Parathyroid adenoma (tissue), 2 donors: ENCODE data around the gene HDAC4.

Source experiments
- H2AFZ ChIP-seq: fragments of 300-600 bp; sonication (generic); one replicate; pipeline ENCODE4 v1.7.0; 2017; ENCODE audit warnings: antibody characterized with exemption, mild to moderate bottlenecking
- H3K27ac ChIP-seq: fragments of 300-600 bp; sonication (generic); one replicate; pipeline ENCODE4 v1.7.0; 2017
- H3K27me3 ChIP-seq: fragments of 300-600 bp; sonication (generic); one replicate; pipeline ENCODE4 v1.7.0; 2017; ENCODE audit warnings: low read length; ENCODE audit not compliant: control insufficient read depth, insufficient read depth
- H3K36me3 ChIP-seq: fragments of 300-600 bp; sonication (generic); one replicate; pipeline ENCODE4 v1.7.0; 2017; ENCODE audit warnings: low read length; ENCODE audit not compliant: control insufficient read depth, insufficient read depth
- H3K4me1 ChIP-seq: fragments of 300-600 bp; sonication (generic); one replicate; pipeline ENCODE4 v1.7.0; 2017; ENCODE audit warnings: control low read depth
- H3K4me2 ChIP-seq: fragments of 300-600 bp; sonication (generic); one replicate; pipeline ENCODE4 v1.7.0; 2017; ENCODE audit warnings: low read length
- H3K4me3 ChIP-seq: fragments of 300-600 bp; sonication (generic); one replicate; pipeline ENCODE4 v1.7.0; 2017; ENCODE audit warnings: low read depth, low read length
- H3K79me2 ChIP-seq: fragments of 300-600 bp; sonication (generic); one replicate; pipeline ENCODE4 v1.7.0; 2017; ENCODE audit warnings: control low read depth
- H3K9ac ChIP-seq: fragments of 300-600 bp; sonication (generic); one replicate; pipeline ENCODE4 v1.7.0; 2017; ENCODE audit warnings: mild to moderate bottlenecking
- H3K9me3 ChIP-seq: fragments of 300-600 bp; sonication (generic); one replicate; pipeline ENCODE4 v1.7.0; 2017; ENCODE audit warnings: low read length; ENCODE audit not compliant: control insufficient read depth
- CTCF ChIP-seq: fragments of 300-600 bp; sonication (generic); IDR thresholded peaks from one replicate; pipeline ENCODE4 v1.7.0; 2017; ENCODE audit warnings: antibody characterized with exemption, mild to moderate bottlenecking
- donor health status: primary hyperparathyroidism.

HDAC4 gene

GRCh38 chr2:239245107-239245506 lies 155.7 kb downstream of the HDAC4 start:
- Histone ChIP-seq H3K9me3 (no peaks in the 10 kb centered on the region), H3K4me2 (no peak overlapping the region), H3K4me1 (peaks cover 6% of the 10 kb centered on the region), H3K27me3 (no peaks in the 10 kb centered on the region), H2AFZ (no peak overlapping the region), H3K9ac (no peak overlapping the region), H3K36me3 (no peaks in the 10 kb centered on the region), H3K27ac (no peak overlapping the region), H3K4me3 (no peak overlapping the region), H3K79me2 (peaks cover 26% of the 10 kb centered on the region)
- TF ChIP-seq CTCF = no peak

GRCh38 chr2:239244625-239245024 lies 156.2 kb downstream of the HDAC4 start:
- no peak for TF ChIP-seq CTCF
- Histone ChIP-seq H3K27ac (no peak overlapping the region), H3K36me3 (no peaks in the 10 kb centered on the region), H3K4me3 (no peak overlapping the region), H3K79me2 (peaks cover 25% of the 10 kb centered on the region), H3K9me3 (no peaks in the 10 kb centered on the region), H3K27me3 (no peaks in the 10 kb centered on the region), H3K9ac (no peak overlapping the region), H3K4me2 (no peak overlapping the region), H3K4me1 (peaks cover 11% of the 10 kb centered on the region), H2AFZ (no peak overlapping the region)

GRCh38 chr2:239241431-239241960 lies 159.3 kb downstream of the HDAC4 start:
- no peak for TF ChIP-seq CTCF
- no peak overlapping the region for H2AFZ ChIP-seq
- no peak overlapping the region for H3K9ac ChIP-seq
- H3K9me3 ChIP-seq = no peaks in the 10 kb centered on the region
- H3K4me3 ChIP-seq = no peak overlapping the region
- peaks cover 12% of the 10 kb centered on the region for H3K4me1 ChIP-seq
- no peak overlapping the region for H3K4me2 ChIP-seq
- H3K36me3 ChIP-seq = no peaks in the 10 kb centered on the region
- peaks cover 36% of the 10 kb centered on the region for H3K79me2 ChIP-seq
- no peaks in the 10 kb centered on the region for H3K27me3 ChIP-seq
- no peak overlapping the region for H3K27ac ChIP-seq

GRCh38 chr2:239240414-239240881 lies 160.4 kb downstream of the HDAC4 start:
- peak overlapping the region; percentile 72 for H2AFZ ChIP-seq
- H3K9me3 ChIP-seq = no peaks in the 10 kb centered on the region
- H3K4me2 ChIP-seq = no peak overlapping the region
- peak overlapping the region; percentile 53 for H3K27ac ChIP-seq
- H3K36me3 ChIP-seq = no peaks in the 10 kb centered on the region
- TF ChIP-seq CTCF = no peak
- H3K79me2 ChIP-seq = peaks cover 40% of the 10 kb centered on the region
- no peak overlapping the region for H3K4me3 ChIP-seq
- H3K9ac ChIP-seq = no peak overlapping the region
- no peaks in the 10 kb centered on the region for H3K27me3 ChIP-seq
- H3K4me1 ChIP-seq = peaks cover 12% of the 10 kb centered on the region
